HG03175 (cell line): ENCODE data around the gene ZBTB46.

ENCODE experiments used
- ATAC-seq: cut with Tn5 transposase; IDR thresholded peaks from one replicate; pipeline ENCODE4 v1.9.1; 2021; ENCODE audit warnings: mild to moderate bottlenecking, moderate library complexity; ENCODE audit not compliant: unreplicated experiment

The ZBTB46 gene

GRCh38 chr20:63697357-63697867 is 133.7 kb downstream of the ZBTB46 start:
- ATAC-seq = no peak

GRCh38 chr20:63696628-63697356 is 134.3 kb downstream of the ZBTB46 start, which contains the start of gene TNFRSF6B:
Gene TNFRSF6B, plus strand, starts transcription at chr20:63696652. Its CDS starts 116 bp downstream, at chr20:63696768.
- ATAC-seq = no peak

GRCh38 chr20:63696306-63696627 is 134.8 kb downstream of the ZBTB46 start:
- ATAC-seq = no peak

- no peak for ATAC-seq
These were observed 135.4 kb downstream of the ZBTB46 start for GRCh38 chr20:63695424-63696305.

- ATAC-seq = no peak
These were observed 136.3 kb downstream of the ZBTB46 start for GRCh38 chr20:63694584-63695423.

GRCh38 chr20:63693733-63694583 is 137.1 kb downstream of the ZBTB46 start:
- no peak for ATAC-seq
